Muscle layer of colon (tissue), 2 donors: ENCODE results near the gene CACNA2D3.

Experiments used
- H3K27ac ChIP-seq: one replicate; pipeline ENCODE4 v1.7.0; 2013; ENCODE audit warnings: low read depth, mild to moderate bottlenecking, low read length, moderate library complexity
- H3K27me3 ChIP-seq, 2 donors: one replicate each; pipeline ENCODE4 v1.7.0; 2013; ENCODE audit warnings: low read length in 2 of 2, mild to moderate bottlenecking in 2 of 2; ENCODE audit not compliant: insufficient read depth in 2 of 2, control insufficient read depth in 1 of 2
- H3K36me3 ChIP-seq: one replicate; pipeline ENCODE4 v1.7.0; 2013; ENCODE audit warnings: mild to moderate bottlenecking, low read length; ENCODE audit not compliant: insufficient read depth
- H3K4me1 ChIP-seq: one replicate; pipeline ENCODE4 v1.7.0; 2013; ENCODE audit warnings: mild to moderate bottlenecking, low read length; ENCODE audit not compliant: insufficient read depth
- H3K4me3 ChIP-seq, 2 donors: one replicate each; pipeline ENCODE4 v1.7.0; 2013; ENCODE audit warnings: low read length in 2 of 2, low read depth in 1 of 2, mild to moderate bottlenecking in 1 of 2, moderate library complexity in 1 of 2
- H3K9ac ChIP-seq: one replicate; pipeline ENCODE4 v1.7.0; 2013; ENCODE audit warnings: low read length
- H3K9me3 ChIP-seq: one replicate; pipeline ENCODE4 v1.7.0; 2013; ENCODE audit warnings: mild to moderate bottlenecking, low read length
- donor health status: abdominal sarcoma.
- donor health status: Adenocarcinoma of cecum.

Gene CACNA2D3

GRCh38 chr3:54150864-54151467 lies 28.6 kb downstream of the CACNA2D3 start:
- H3K27ac ChIP-seq: no peak overlapping the region
- peaks cover 9% of the 10 kb centered on the region for H3K4me1 ChIP-seq
- no peak overlapping the region for H3K9ac ChIP-seq
- H3K27me3 ChIP-seq: no peaks in the 10 kb centered on the region
- H3K36me3 ChIP-seq: no peaks in the 10 kb centered on the region
- no peak overlapping the region for H3K4me3 ChIP-seq
- H3K9me3 ChIP-seq: no peaks in the 10 kb centered on the region

GRCh38 chr3:54153477-54153876 lies 31.1 kb downstream of the CACNA2D3 start:
- Histone ChIP-seq H3K36me3 (no peaks in the 10 kb centered on the region), H3K9me3 (no peaks in the 10 kb centered on the region), H3K4me1 (peaks cover 5% of the 10 kb centered on the region), H3K27me3 (no peaks in the 10 kb centered on the region), H3K27ac (no peak overlapping the region), H3K9ac (no peak overlapping the region), H3K4me3 (no peak overlapping the region)

DNA sequence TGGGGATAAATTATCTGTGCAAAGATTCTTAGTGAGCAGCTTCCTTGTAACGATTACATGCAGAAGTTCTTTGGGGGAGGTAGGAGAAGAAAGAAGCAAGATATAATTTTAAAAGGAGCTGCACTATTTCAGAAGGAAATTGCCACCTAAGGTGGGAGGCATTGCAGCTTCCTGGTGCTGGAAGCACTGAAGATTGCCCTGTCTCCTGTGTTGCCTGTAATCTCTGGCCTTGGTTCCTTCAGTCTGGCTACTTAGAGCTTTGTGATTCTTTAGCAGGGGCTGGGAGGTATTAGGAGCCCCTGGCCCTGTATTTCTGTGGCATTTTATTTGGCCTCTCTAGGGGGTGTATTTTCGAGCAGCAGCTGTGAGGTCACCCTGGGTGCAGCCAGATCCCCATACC lies 35.5 kb downstream of the CACNA2D3 start:
- Histone ChIP-seq H3K27me3 (no peaks in the 10 kb centered on the region), H3K4me3 (no peak overlapping the region), H3K27ac (no peak overlapping the region), H3K36me3 (no peaks in the 10 kb centered on the region), H3K4me1 (peaks cover 9% of the 10 kb centered on the region), H3K9me3 (no peaks in the 10 kb centered on the region), H3K9ac (no peak overlapping the region)

GRCh38 chr3:54159917-54160316 lies 37.6 kb downstream of the CACNA2D3 start:
- no peak overlapping the region for H3K4me3 ChIP-seq
- H3K36me3 ChIP-seq: no peaks in the 10 kb centered on the region
- no peaks in the 10 kb centered on the region for H3K9me3 ChIP-seq
- no peak overlapping the region for H3K27ac ChIP-seq
- H3K9ac ChIP-seq: no peak overlapping the region
- peaks cover 9% of the 10 kb centered on the region for H3K4me1 ChIP-seq
- no peaks in the 10 kb centered on the region for H3K27me3 ChIP-seq

DNA sequence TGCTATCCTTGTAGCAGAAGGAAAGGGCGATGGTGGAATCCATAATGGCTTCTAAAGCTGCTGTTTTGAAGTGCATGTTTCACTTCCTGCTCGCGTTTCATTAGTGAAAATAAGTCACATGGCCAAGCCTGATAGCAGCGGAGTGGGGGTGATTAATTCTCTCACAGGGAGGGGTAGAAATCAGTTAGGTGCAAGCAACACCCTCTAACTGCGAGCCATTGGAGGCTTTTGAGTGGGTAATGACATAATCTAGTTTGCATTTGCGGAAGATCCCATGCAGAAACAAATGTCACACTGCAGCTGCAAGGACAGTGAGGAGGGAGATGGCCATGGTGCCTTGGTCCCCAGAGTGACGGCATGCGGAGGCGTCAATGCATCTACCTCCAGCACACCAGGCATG lies 41.1 kb downstream of the CACNA2D3 start:
- Histone ChIP-seq H3K36me3 (no peaks in the 10 kb centered on the region), H3K4me1 (peaks cover 5% of the 10 kb centered on the region), H3K27me3 (no peaks in the 10 kb centered on the region), H3K9me3 (no peaks in the 10 kb centered on the region), H3K4me3 (no peak overlapping the region), H3K9ac (no peak overlapping the region), H3K27ac (no peak overlapping the region)

- Histone ChIP-seq H3K27ac (no peak overlapping the region), H3K9me3 (no peaks in the 10 kb centered on the region), H3K4me1 (no peaks in the 10 kb centered on the region), H3K27me3 (no peaks in the 10 kb centered on the region), H3K36me3 (no peaks in the 10 kb centered on the region), H3K9ac (no peak overlapping the region), H3K4me3 (no peak overlapping the region)
These were observed 42.0 kb downstream of the CACNA2D3 start for GRCh38 chr3:54164192-54164975.

GRCh38 chr3:54165865-54166264 lies 43.5 kb downstream of the CACNA2D3 start:
- no peaks in the 10 kb centered on the region for H3K9me3 ChIP-seq
- no peaks in the 10 kb centered on the region for H3K36me3 ChIP-seq
- H3K27me3 ChIP-seq: no peaks in the 10 kb centered on the region
- H3K9ac ChIP-seq: no peak overlapping the region
- no peak overlapping the region for H3K27ac ChIP-seq
- no peaks in the 10 kb centered on the region for H3K4me1 ChIP-seq
- no peak overlapping the region for H3K4me3 ChIP-seq

DNA sequence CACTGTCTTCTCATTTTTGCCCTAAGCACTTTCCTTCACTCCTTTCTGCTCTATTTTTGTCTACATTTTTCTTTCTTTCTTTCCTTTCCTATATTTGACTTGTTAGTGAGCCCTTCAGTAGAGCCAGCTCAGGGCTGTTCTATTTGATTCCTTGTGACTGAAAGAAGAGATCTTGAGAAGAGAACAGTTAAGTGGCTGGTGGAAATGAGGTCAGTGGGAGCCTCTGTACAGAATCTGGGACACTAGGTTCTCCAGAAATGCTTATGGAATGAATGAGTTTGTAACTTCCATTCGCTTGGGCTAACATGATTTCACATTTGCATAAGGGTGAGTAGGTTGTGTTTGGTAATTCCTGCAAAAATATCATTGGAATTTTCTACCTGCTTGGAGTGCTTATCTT lies 45.6 kb downstream of the CACNA2D3 start:
- Histone ChIP-seq H3K9ac (no peak overlapping the region), H3K36me3 (no peaks in the 10 kb centered on the region), H3K4me1 (no peaks in the 10 kb centered on the region), H3K4me3 (no peak overlapping the region), H3K27me3 (no peaks in the 10 kb centered on the region), H3K9me3 (no peaks in the 10 kb centered on the region), H3K27ac (no peak overlapping the region)

DNA sequence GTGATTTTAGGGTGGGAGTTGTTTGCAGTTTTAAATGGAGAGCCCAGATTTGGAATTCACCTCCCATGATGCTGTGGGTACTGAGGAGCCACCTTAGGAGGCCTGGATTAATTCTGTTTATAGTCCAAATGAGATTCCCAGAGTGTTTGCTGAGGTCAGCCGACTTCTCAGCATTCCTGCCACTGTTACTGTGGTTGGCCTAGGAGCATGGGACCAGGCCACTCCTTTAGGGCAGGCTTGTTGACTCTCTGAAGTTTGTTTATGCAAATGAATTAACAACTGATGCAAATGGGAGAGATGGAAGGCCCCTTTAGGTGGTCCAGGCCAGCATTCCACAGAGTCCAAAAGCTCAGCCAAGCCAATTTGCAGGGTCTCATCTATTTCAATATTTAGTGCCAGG lies 46.1 kb downstream of the CACNA2D3 start:
- Histone ChIP-seq H3K9ac (no peak overlapping the region), H3K9me3 (no peaks in the 10 kb centered on the region), H3K4me1 (no peaks in the 10 kb centered on the region), H3K27ac (no peak overlapping the region), H3K4me3 (no peak overlapping the region), H3K36me3 (no peaks in the 10 kb centered on the region), H3K27me3 (no peaks in the 10 kb centered on the region)

- Histone ChIP-seq H3K27me3 (no peaks in the 10 kb centered on the region), H3K36me3 (no peaks in the 10 kb centered on the region), H3K4me3 (no peak overlapping the region), H3K27ac (no peak overlapping the region), H3K9me3 (no peaks in the 10 kb centered on the region), H3K9ac (no peak overlapping the region), H3K4me1 (no peaks in the 10 kb centered on the region)
These were observed 47.2 kb downstream of the CACNA2D3 start for GRCh38 chr3:54169524-54169923.

DNA sequence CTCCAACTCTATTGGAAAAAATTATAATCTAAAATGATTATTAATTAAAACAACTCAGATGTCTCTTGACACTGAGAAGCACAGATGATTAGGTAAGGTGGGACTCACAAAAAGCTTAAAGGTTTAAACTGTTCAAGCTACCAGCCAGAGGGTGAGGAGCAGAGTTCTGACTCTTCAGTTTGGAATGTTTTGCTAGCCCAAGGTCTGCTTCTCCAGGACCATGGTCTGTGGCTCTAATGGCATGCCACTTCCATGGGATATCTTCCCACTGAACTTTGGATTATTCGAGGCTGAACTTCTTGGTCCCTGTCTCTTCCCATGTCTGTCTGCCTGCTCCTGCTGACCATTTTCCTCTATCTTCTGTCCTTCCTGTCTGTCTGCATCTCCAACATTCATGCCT lies 49.2 kb downstream of the CACNA2D3 start:
- no peaks in the 10 kb centered on the region for H3K36me3 ChIP-seq
- no peaks in the 10 kb centered on the region for H3K9me3 ChIP-seq
- H3K27me3 ChIP-seq: no peaks in the 10 kb centered on the region
- H3K27ac ChIP-seq: no peak overlapping the region
- H3K4me3 ChIP-seq: no peak overlapping the region
- H3K4me1 ChIP-seq: no peaks in the 10 kb centered on the region
- no peak overlapping the region for H3K9ac ChIP-seq

GRCh38 chr3:54171951-54172350 lies 49.6 kb downstream of the CACNA2D3 start:
- Histone ChIP-seq H3K27ac (no peak overlapping the region), H3K9me3 (no peaks in the 10 kb centered on the region), H3K9ac (no peak overlapping the region), H3K4me1 (no peaks in the 10 kb centered on the region), H3K4me3 (no peak overlapping the region), H3K36me3 (no peaks in the 10 kb centered on the region), H3K27me3 (no peaks in the 10 kb centered on the region)
